GM21360 (cell line): ENCODE results near the gene SYNGR3.
"Not testable (repeated sequence)": the region's sequence is repeated elsewhere in the genome, so short reads cannot be mapped to it uniquely, and the experiment has no call there.

Experiments
- ATAC-seq: cut with Tn5 transposase; IDR thresholded peaks from one replicate; pipeline ENCODE4 v1.9.1; 2021; ENCODE audit warnings: mild to moderate bottlenecking, moderate library complexity; ENCODE audit not compliant: unreplicated experiment

SYNGR3 gene

GRCh38 chr16:2027024-2028010 is 37.5 kb downstream of the SYNGR3 start:
- no peak for ATAC-seq

- no peak for ATAC-seq
Measured at GRCh38 chr16:2028146-2028545, 38.4 kb downstream of the SYNGR3 start.

GRCh38 chr16:2028620-2029220 is 39.0 kb downstream of the SYNGR3 start:
- ATAC-seq = no peak

- no peak for ATAC-seq
Measured at GRCh38 chr16:2029350-2029749, 39.6 kb downstream of the SYNGR3 start.

- no peak for ATAC-seq
Measured at GRCh38 chr16:2030036-2030435, 40.3 kb downstream of the SYNGR3 start.

- ATAC-seq = no peak
Measured at GRCh38 chr16:2031081-2031577, 41.4 kb downstream of the SYNGR3 start.

- ATAC-seq = no peak
Measured at GRCh38 chr16:2032285-2033056, 42.7 kb downstream of the SYNGR3 start.

- ATAC-seq = no peak
Measured at GRCh38 chr16:2033057-2033908, 43.5 kb downstream of the SYNGR3 start.

GRCh38 chr16:2033909-2034695 is 44.3 kb downstream of the SYNGR3 start:
- not testable (repeated sequence) for ATAC-seq

- no peak for ATAC-seq
Measured at GRCh38 chr16:2034696-2035430, 45.1 kb downstream of the SYNGR3 start.

GRCh38 chr16:2035431-2036199 is 45.8 kb downstream of the SYNGR3 start:
- ATAC-seq = no peak

GRCh38 chr16:2036200-2036966 is 46.6 kb downstream of the SYNGR3 start:
- no peak for ATAC-seq

- ATAC-seq = no peak
Measured at GRCh38 chr16:2037115-2037514, 47.3 kb downstream of the SYNGR3 start.

GRCh38 chr16:2037647-2038381 is 48.0 kb downstream of the SYNGR3 start:
- no peak for ATAC-seq

GRCh38 chr16:2038382-2039231 is 48.8 kb downstream of the SYNGR3 start:
- ATAC-seq = no peak
